ENCODE results near the gene CMTM6.

The CMTM6 gene

GRCh38 chr3:32432045-32432710 lies 70.5 kb downstream of the CMTM6 start (continued):
- TF ChIP-seq ZNF518A (tag by site-specific recombination; conservative IDR thresholded peaks at IDR 0.05; ENCODE audit: low read depth) (no peak), ZBTB20 (tag by site-specific recombination; IDR thresholded peaks at IDR 0.05) (no peak), ZNF18 (tag by site-specific recombination; IDR thresholded peaks at IDR 0.05) (no peak), ZBTB21 (tag by site-specific recombination; IDR thresholded peaks at IDR 0.05) (no peak)

GRCh38 chr3:32431481-32431880 lies 71.2 kb downstream of the CMTM6 start:
- Histone ChIP-seq H3K9me3 (ENCODE audit: control insufficient read depth, insufficient read depth, low read depth, low read length) (no peaks in the 10 kb centered on the region), H3K4me3 (ENCODE audit: low read depth, low read length) (no peak overlapping the region), H3K4me1 (ENCODE audit: control insufficient read depth, insufficient read depth, low read length) (no peaks in the 10 kb centered on the region), H3K36me3 (ENCODE audit: control insufficient read depth in 2 of 2, insufficient read depth in 1 of 2, low read length in 2 of 2) (no peaks in the 10 kb centered on the region), H3K27ac (ENCODE audit: extremely low read depth, low read depth, low read length) (no peak overlapping the region)
- TF ChIP-seq SETDB1 (IDR thresholded peaks at IDR 0.05; ENCODE audit: insufficient read length, low read length): no peak
- TF ChIP-seq ZNF544 (tag by site-specific recombination; IDR thresholded peaks at IDR 0.05): no peak
- no peak for TF ChIP-seq ZNF776 (tag by site-specific recombination; IDR thresholded peaks at IDR 0.05; ENCODE audit: borderline replicate concordance)
- no peak for TF ChIP-seq ZNF335 (tag by site-specific recombination; conservative IDR thresholded peaks at IDR 0.05)
- no peak for TF ChIP-seq ZNF174 (tag by site-specific recombination; IDR thresholded peaks at IDR 0.05)
- no peak for TF ChIP-seq ZBTB20 (tag by site-specific recombination; IDR thresholded peaks at IDR 0.05)
- TF ChIP-seq ZNF585B (tag by site-specific recombination; IDR thresholded peaks at IDR 0.05): no peak
- no peak for TF ChIP-seq ZNF311 (tag by site-specific recombination; IDR thresholded peaks at IDR 0.05; ENCODE audit: borderline replicate concordance)
- TF ChIP-seq ZNF341 (tag by site-specific recombination; IDR thresholded peaks at IDR 0.05; ENCODE audit: low read depth): no peak
- no peak for TF ChIP-seq SCRT2 (tag by site-specific recombination; IDR thresholded peaks at IDR 0.05)
- TF ChIP-seq ZNF561 (tag by site-specific recombination; IDR thresholded peaks at IDR 0.05; ENCODE audit: borderline replicate concordance): no peak
- no peak for TF ChIP-seq RBAK (tag by site-specific recombination; IDR thresholded peaks at IDR 0.05)
- TF ChIP-seq ZNF624 (tag by site-specific recombination; IDR thresholded peaks at IDR 0.05): no peak
- no peak for TF ChIP-seq ZNF292 (tag by site-specific recombination; IDR thresholded peaks at IDR 0.05; ENCODE audit: borderline replicate concordance, low read depth)
- no peak for TF ChIP-seq SP2 (tag by site-specific recombination; IDR thresholded peaks at IDR 0.05)
- no peak for TF ChIP-seq KLF1 (tag by site-specific recombination; IDR thresholded peaks at IDR 0.05)
- no peak for TF ChIP-seq ZNF664 (tag by site-specific recombination; IDR thresholded peaks at IDR 0.05)
- no peak for TF ChIP-seq ZNF548 (tag by site-specific recombination; IDR thresholded peaks at IDR 0.05)
- no peak for TF ChIP-seq ZNF654 (tag by site-specific recombination; IDR thresholded peaks at IDR 0.05; ENCODE audit: low read depth)
- no peak for TF ChIP-seq ZNF626 (tag by site-specific recombination; IDR thresholded peaks at IDR 0.05)
- CTCF ChIA-PET: no interaction called here
- POLR2A ChIA-PET: no interaction called here

All from HEK293 (cell line).